ENCODE data around the gene TRIM63. TPM values are rescaled to one million over a fixed set of nuclear protein-coding genes. Genes with fewer than 3 reads are reported as not detected.

Gene TRIM63

GRCh38 chr1:26005434-26006105 is 61.9 kb downstream of the TRIM63 start:
- no peak overlapping the region for H3K9ac ChIP-seq (ENCODE audit: low read depth, low read length)
- no peaks in the 10 kb centered on the region for H3K36me3 ChIP-seq (ENCODE audit: insufficient read depth, low read length)
- no peaks in the 10 kb centered on the region for H3K4me1 ChIP-seq (ENCODE audit: control insufficient read depth, insufficient read depth, low read length)
- no peaks in the 10 kb centered on the region for H3K9me3 ChIP-seq (replicated peaks; ENCODE audit: low read length)
- H3K4me3 ChIP-seq (ENCODE audit: low read length): no peak overlapping the region
- H3K27me3 ChIP-seq (ENCODE audit: control insufficient read depth, insufficient read depth, low read length): peaks cover 14% of the 10 kb centered on the region
- H3K4me2 ChIP-seq (ENCODE audit: low read length): no peak overlapping the region

- H3K9ac ChIP-seq (ENCODE audit: low read depth, low read length): no peak overlapping the region
- H3K4me2 ChIP-seq (ENCODE audit: low read length): no peak overlapping the region
- no peak overlapping the region for H3K4me3 ChIP-seq (ENCODE audit: low read length)
These were observed 63.7 kb downstream of the TRIM63 start for GRCh38 chr1:26003756-26004155.

GRCh38 chr1:26003262-26003661 is 64.2 kb downstream of the TRIM63 start:
- H3K36me3 ChIP-seq (ENCODE audit: insufficient read depth, low read length): no peaks in the 10 kb centered on the region
- peaks cover 7% of the 10 kb centered on the region for H3K4me1 ChIP-seq (ENCODE audit: control insufficient read depth, insufficient read depth, low read length)
- no peak overlapping the region for H3K4me3 ChIP-seq (ENCODE audit: low read length)
- peaks cover 14% of the 10 kb centered on the region for H3K27me3 ChIP-seq (ENCODE audit: control insufficient read depth, insufficient read depth, low read length)
- H3K9ac ChIP-seq (ENCODE audit: low read depth, low read length): no peak overlapping the region
- H3K9me3 ChIP-seq (replicated peaks; ENCODE audit: low read length): no peaks in the 10 kb centered on the region
- no peak overlapping the region for H3K4me2 ChIP-seq (ENCODE audit: low read length)

More at GRCh38 chr1:26003756-26004155, 63.7 kb downstream of the TRIM63 start:
- H3K27me3 ChIP-seq (ENCODE audit: control insufficient read depth, insufficient read depth, low read length): peaks cover 14% of the 10 kb centered on the region
- H3K36me3 ChIP-seq (ENCODE audit: insufficient read depth, low read length): no peaks in the 10 kb centered on the region
- peaks cover 2% of the 10 kb centered on the region for H3K4me1 ChIP-seq (ENCODE audit: control insufficient read depth, insufficient read depth, low read length)
- no peaks in the 10 kb centered on the region for H3K9me3 ChIP-seq (replicated peaks; ENCODE audit: low read length)

Small RNA genes lying within 50 kb of the gene (small RNA-seq; reads per million reads assigned to genes)
- gene RF00283 (not detected), gene RF00492 (not detected)
